ENCODE results near the gene SERPINF2.
"Not testable (repeated sequence)": the region's sequence is repeated elsewhere in the genome, so short reads cannot be mapped to it uniquely, and the experiment has no call there.

SERPINF2 gene

GRCh38 chr17:1796800-1797199 lies 54.1 kb downstream of the SERPINF2 start:
- DNase-seq, result no peak

DNA sequence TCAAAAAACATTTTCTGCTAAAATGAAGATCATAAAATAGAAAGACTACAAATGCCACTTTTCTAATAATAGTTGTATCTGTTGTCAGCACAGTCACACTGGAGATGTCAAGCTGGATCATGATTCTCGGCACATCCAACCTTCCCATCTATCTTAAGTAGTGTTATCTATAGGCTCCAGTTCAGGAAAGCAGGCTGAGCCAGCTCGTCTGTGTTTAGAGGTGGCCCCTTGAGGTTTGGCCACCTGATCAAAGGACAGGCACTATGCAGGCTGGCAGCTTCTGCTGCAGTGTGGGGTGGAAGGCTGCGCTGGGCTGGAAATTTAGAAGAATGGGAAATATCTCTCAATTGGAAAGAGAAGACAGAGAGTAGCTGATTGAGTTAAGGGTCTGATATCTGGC lies 54.7 kb downstream of the SERPINF2 start:
- DNase-seq, result no peak

- not testable (repeated sequence) for DNase-seq
Observed at GRCh38 chr17:1797846-1798245, 55.2 kb downstream of the SERPINF2 start.

- no peak for DNase-seq
Observed at GRCh38 chr17:1800240-1800639, 57.6 kb downstream of the SERPINF2 start.

DNA sequence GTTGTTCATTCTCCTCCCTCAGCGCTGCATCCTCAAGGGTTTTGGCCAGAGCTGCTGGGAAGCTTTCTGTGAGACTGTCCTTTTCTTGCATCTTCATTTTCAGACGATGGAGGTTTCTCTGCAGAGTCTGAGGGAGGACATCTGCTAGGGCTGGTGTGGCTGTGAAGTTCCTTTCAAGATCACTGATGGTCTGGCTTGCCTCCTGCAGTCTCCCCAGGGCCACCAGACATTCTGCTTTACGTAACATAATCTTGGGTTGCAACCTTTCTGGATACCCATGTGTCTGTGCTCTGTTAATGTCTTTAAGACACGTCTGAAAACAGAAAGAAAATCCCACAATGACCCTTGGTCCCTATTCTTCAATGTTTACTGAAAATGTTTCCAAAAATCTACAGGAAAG lies 58.0 kb downstream of the SERPINF2 start:
- no peak for DNase-seq

DNA sequence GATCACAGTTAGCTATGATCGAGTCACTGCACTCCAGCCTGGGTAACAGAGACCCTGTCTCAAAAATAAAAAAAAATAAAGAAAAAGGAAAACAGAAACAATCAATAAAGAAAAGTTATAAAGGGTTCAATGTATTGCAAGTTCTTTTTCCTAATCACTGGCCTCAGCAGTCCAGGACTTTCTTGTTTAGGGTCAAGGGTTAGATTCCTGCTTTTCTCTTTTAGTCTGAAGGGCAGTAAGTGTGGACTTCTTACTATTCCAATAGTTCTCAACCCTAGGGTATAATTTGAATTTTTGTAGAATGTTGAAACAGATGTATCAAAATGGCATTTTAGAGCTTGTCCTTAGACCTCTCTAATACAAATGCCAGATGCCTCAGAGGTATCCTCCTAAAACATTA lies 59.8 kb downstream of the SERPINF2 start:
- no peak for DNase-seq

DNA sequence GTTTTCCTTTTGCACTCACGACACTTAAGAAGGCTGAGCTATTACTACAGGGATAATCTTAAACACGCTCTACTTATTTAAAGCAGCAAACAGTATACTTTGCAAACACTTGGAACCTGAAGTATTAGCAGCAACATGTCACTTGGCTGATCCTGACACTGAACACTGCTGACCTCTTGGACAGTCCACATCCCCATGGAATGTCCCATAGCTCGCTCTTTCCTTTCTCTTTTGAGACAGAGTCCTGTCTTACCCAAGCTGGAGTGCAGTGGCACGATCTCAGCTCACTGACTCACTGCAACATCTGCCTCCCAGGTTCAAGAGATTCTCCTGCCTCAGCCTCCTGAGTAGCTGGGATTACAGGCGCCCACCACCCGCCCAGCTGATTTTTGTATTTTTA lies 60.6 kb downstream of the SERPINF2 start:
- DNase-seq, result no peak
